Body of pancreas (tissue), 4 donors: ENCODE measurements around the gene LY6G5C. TPM values are rescaled to one million over a fixed set of nuclear protein-coding genes. Genes with fewer than 3 reads are reported as not detected.
A peak's percentile ranks its signal among the peaks of the same experiment; 100 is the strongest.

Experiments
- ATAC-seq: fragments of 150-250 bp; one replicate; pipeline ENCODE4 v1.9.1; 2016
- DNase-seq, 4 donors: peaks; one replicate each; pipeline ENCODE4 v3.0.0-alpha.2; 2019
- H3K27ac ChIP-seq, 4 donors: fragments of 200-600 bp; sonication (generic); 1 replicate in 3 of 4; 2 replicates in 1 of 4; pipeline versions ENCODE4 v1.5.1 to v1.6.1; 2016 to 2019; ENCODE audit warnings: mild to moderate bottlenecking in 1 of 4, mixed read lengths in 1 of 4, moderate library complexity in 1 of 4
- H3K27me3 ChIP-seq, 2 donors: fragments of 200-600 bp; sonication (generic); one replicate each; pipeline ENCODE4 v1.6.0; 2016; ENCODE audit warnings: mild to moderate bottlenecking in 1 of 2
- H3K36me3 ChIP-seq, 2 donors: fragments of 200-600 bp; sonication (generic); replicated peaks in 1 of 2; 2 replicates each; pipeline ENCODE4 v1.5.1; 2016; ENCODE audit warnings: low read depth in 2 of 2; ENCODE audit not compliant: insufficient read depth in 1 of 2
- H3K4me1 ChIP-seq: fragments of 200-600 bp; sonication (generic); one replicate; pipeline ENCODE4 v1.6.0; 2016
- H3K4me3 ChIP-seq, 2 donors: fragments of 200-600 bp; sonication (generic); 1 replicate in 1 of 2; 2 replicates in 1 of 2; pipeline ENCODE4 v1.5.1; 2016 to 2019
- H3K9me3 ChIP-seq, 3 donors: fragments of 200-600 bp; sonication (generic); 1 replicate in 2 of 3; 2 replicates in 1 of 3; pipeline ENCODE4 v1.5.1; 2016
- POLR2A ChIP-seq, 3 donors: fragments of 450-650 bp; IDR thresholded peaks; one replicate each; pipeline ENCODE4 v1.6.1; 2016; ENCODE audit warnings: antibody characterized with exemption in 3 of 3, mild to moderate bottlenecking in 2 of 3
- WGBS, 2 donors: methylation state at CpG; one replicate each; pipeline ENCODE4 v1.1.5; 2017; 5-methylcytosine and 5-hydroxymethylcytosine counted together
- intact Hi-C: fragments of 100-400 bp; cut with DNase I; formaldehyde crosslinking; loops from one replicate; pipeline ENCODE4 v1.15.1; 2023
- total RNA-seq, 2 donors: library from RNA; depleted of rRNA; stranded (reverse); fragments of >200 nt; gene quantifications; one replicate each; pipeline ENCODE4 v1.1.0, GENCODE V29; 2016
- TF ChIP-seq, protein P1 (sequence below), 7 experiments: fragments of 450-650 bp in 4 of 7; fragments of 200-600 bp in 3 of 7; sonication (generic) in 3 of 7; IDR thresholded peaks; one replicate each; pipeline ENCODE4 v1.5.1; 2016 to 2019; ENCODE audit warnings: antibody characterized with exemption in 7 of 7

The LY6G5C gene
- total RNA-seq, 2 donors from 2014 or later = 4.4 TPM; not detected in 1

GRCh38 chr6:31654574-31655348, 26.1 kb downstream of the LY6G5C start:
- WGBS, 2 donors = 84% methylated on average over 8 of the region's 8 CpGs
- TF ChIP-seq, protein P1, sequence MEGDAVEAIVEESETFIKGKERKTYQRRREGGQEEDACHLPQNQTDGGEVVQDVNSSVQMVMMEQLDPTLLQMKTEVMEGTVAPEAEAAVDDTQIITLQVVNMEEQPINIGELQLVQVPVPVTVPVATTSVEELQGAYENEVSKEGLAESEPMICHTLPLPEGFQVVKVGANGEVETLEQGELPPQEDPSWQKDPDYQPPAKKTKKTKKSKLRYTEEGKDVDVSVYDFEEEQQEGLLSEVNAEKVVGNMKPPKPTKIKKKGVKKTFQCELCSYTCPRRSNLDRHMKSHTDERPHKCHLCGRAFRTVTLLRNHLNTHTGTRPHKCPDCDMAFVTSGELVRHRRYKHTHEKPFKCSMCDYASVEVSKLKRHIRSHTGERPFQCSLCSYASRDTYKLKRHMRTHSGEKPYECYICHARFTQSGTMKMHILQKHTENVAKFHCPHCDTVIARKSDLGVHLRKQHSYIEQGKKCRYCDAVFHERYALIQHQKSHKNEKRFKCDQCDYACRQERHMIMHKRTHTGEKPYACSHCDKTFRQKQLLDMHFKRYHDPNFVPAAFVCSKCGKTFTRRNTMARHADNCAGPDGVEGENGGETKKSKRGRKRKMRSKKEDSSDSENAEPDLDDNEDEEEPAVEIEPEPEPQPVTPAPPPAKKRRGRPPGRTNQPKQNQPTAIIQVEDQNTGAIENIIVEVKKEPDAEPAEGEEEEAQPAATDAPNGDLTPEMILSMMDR (IDR thresholded peaks at IDR 0.05) = no peak
- TF ChIP-seq POLR2A (IDR thresholded peaks at IDR 0.05) = no peak
- intact Hi-C loops = no loop called here
- Histone ChIP-seq H3K9me3 (no peaks in the 10 kb centered on the region), H3K27me3 (no peaks in the 10 kb centered on the region), H3K4me3 (no peak overlapping the region), H3K4me1 (peaks cover 51% of the 10 kb centered on the region), H3K27ac (no peak overlapping the region), H3K36me3 (peaks cover 0 to 5% of the 10 kb centered on the region in 2 donors)
- ATAC-seq (no peak), DNase-seq (no peak)

- DNase-seq (peak; percentile 88 to 92 (median 89)), ATAC-seq (peak; percentile 83)
- peaks cover 34% of the 10 kb centered on the region for H3K4me1 ChIP-seq
- no peaks in the 10 kb centered on the region for H3K9me3 ChIP-seq
- H3K27me3 ChIP-seq = no peaks in the 10 kb centered on the region
- 6% methylated on average over 37 of the region's 37 CpGs for WGBS, 2 donors
- peak overlapping the region; percentile 19 to 39 for H3K4me3 ChIP-seq
- H3K27ac ChIP-seq = peak overlapping the region; percentile 95 to 100 (median 97)
- H3K36me3 ChIP-seq = peaks cover 0 to 14% of the 10 kb centered on the region in 2 donors
- peak; percentile 11 to 88 (median 80) for TF ChIP-seq POLR2A (IDR thresholded peaks at IDR 0.05)
- TF ChIP-seq, protein P1 (IDR thresholded peaks at IDR 0.05) = peak in 1 of 7 experiments; percentile 1
- intact Hi-C loops = no loop called here
These were observed 27.7 kb downstream of the LY6G5C start for GRCh38 chr6:31652925-31653724.

GRCh38 chr6:31651602-31652191, 29.2 kb downstream of the LY6G5C start:
- no peak for TF ChIP-seq POLR2A (IDR thresholded peaks at IDR 0.05)
- TF ChIP-seq, protein P1 (IDR thresholded peaks at IDR 0.05) = no peak
- peak overlapping the region; percentile 95 to 100 (median 97) for H3K27ac ChIP-seq
- no peaks in the 10 kb centered on the region for H3K27me3 ChIP-seq
- WGBS, 2 donors = 1 to 3% methylated on average over 15 to 29 of the region's 29 CpGs
- intact Hi-C loops = no loop called here
- no peaks in the 10 kb centered on the region for H3K9me3 ChIP-seq
- ATAC-seq = peak; percentile 48
- peak in 3 of 4 donors; percentile 69 to 82 (median 71) for DNase-seq
- H3K4me3 ChIP-seq = peak overlapping the region; percentile 39
- peaks cover 0 to 21% of the 10 kb centered on the region in 2 donors for H3K36me3 ChIP-seq
- H3K4me1 ChIP-seq = peaks cover 26% of the 10 kb centered on the region

DNA sequence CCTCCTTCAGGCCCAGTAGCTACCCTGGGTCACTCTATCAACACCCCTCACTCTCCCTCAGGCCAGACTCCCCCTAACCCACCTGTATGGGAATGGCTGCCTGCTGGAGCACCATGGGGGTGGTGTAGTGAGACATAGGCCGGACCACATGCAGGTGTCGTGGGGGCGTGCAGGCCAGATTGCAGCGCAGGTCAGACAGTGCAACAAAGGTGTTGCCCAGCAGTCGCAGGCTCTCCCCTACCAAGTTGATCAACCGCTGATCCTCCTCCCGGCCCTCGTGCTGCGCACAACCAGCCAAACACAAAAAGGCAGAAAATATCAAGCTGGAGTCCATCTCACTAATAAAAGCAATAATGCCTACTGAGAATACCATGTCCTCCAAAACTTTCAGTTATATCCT, 35.5 kb downstream of the LY6G5C start:
- Histone ChIP-seq H3K27me3 (no peaks in the 10 kb centered on the region), H3K27ac (no peak overlapping the region), H3K36me3 (peaks cover 31 to 65% of the 10 kb centered on the region in 2 donors), H3K9me3 (no peaks in the 10 kb centered on the region), H3K4me1 (no peaks in the 10 kb centered on the region), H3K4me3 (no peak overlapping the region)
- WGBS, 2 donors = 96 to 100% methylated on average over 8 to 9 of the region's 9 CpGs
- TF ChIP-seq, protein P1 (IDR thresholded peaks at IDR 0.05) = no peak
- TF ChIP-seq POLR2A (IDR thresholded peaks at IDR 0.05) = no peak
- ATAC-seq (no peak), DNase-seq (no peak)
- intact Hi-C loops = no loop called here
